CD4-positive, alpha-beta T cell treated with Interleukin-4 for 1 hour (primary cell): ENCODE data around the gene SLC51B.
"Not testable (repeated sequence)": the region's sequence is repeated elsewhere in the genome, so short reads cannot be mapped to it uniquely, and the experiment has no call there.

Experiments used
- DNase-seq, 2 donors: peaks; one replicate each; pipeline ENCODE4 v3.0.0-alpha.2; 2020 to 2022

The SLC51B gene

GRCh38 chr15:65085990-65086679 is 40.9 kb downstream of the SLC51B start:
- no peak for DNase-seq

GRCh38 chr15:65086680-65087111 is 41.5 kb downstream of the SLC51B start:
- no peak for DNase-seq

- DNase-seq: no peak
These were observed 42.2 kb downstream of the SLC51B start for GRCh38 chr15:65087411-65087810.

- DNase-seq: no peak
These were observed 42.9 kb downstream of the SLC51B start for GRCh38 chr15:65087873-65088642.

GRCh38 chr15:65088643-65089021 is 43.4 kb downstream of the SLC51B start:
- no peak for DNase-seq

- no peak for DNase-seq
These were observed 44.1 kb downstream of the SLC51B start for GRCh38 chr15:65089206-65089824.

GRCh38 chr15:65091946-65092770 is 47.0 kb downstream of the SLC51B start:
- DNase-seq: no peak

- DNase-seq: no peak
These were observed 48.0 kb downstream of the SLC51B start for GRCh38 chr15:65092911-65093792.

- DNase-seq: not testable (repeated sequence)
These were observed 48.6 kb downstream of the SLC51B start for GRCh38 chr15:65093793-65094170.

GRCh38 chr15:65094294-65094995 is 49.3 kb downstream of the SLC51B start:
- DNase-seq: no peak

- DNase-seq: no peak
These were observed 50.0 kb downstream of the SLC51B start for GRCh38 chr15:65095011-65095746.

GRCh38 chr15:65095747-65096104 is 50.5 kb downstream of the SLC51B start:
- DNase-seq: no peak

GRCh38 chr15:65096481-65097385 is 51.5 kb downstream of the SLC51B start:
- DNase-seq: no peak

- no peak for DNase-seq
These were observed 52.6 kb downstream of the SLC51B start for GRCh38 chr15:65097651-65098263.

- no peak for DNase-seq
These were observed 54.1 kb downstream of the SLC51B start for GRCh38 chr15:65099336-65099735.

GRCh38 chr15:65099801-65100200 is 54.6 kb downstream of the SLC51B start:
- not testable (repeated sequence) for DNase-seq

- DNase-seq: no peak
These were observed 55.3 kb downstream of the SLC51B start for GRCh38 chr15:65100442-65100841.

GRCh38 chr15:65101411-65101890 is 56.3 kb downstream of the SLC51B start:
- DNase-seq: peak; percentile 36 to 48
